HCT116 (cell line): ENCODE data around the gene ERVFRD-1. TPM values are rescaled to one million over a fixed set of nuclear protein-coding genes. Genes with fewer than 3 reads are reported as not detected.

ENCODE experiments used
- ATAC-seq: fragments of 200-7000 bp; cut with Tn5 transposase; 2 replicates; pipeline ENCODE4 v1.9.1; 2020; ENCODE audit warnings: mild to moderate bottlenecking, moderate library complexity
- BruUV-seq: library from RNA; stranded (reverse); fragments of 400-500 nt; replicated peaks from 2 replicates; lab custom pipeline; 2021; lab: Mats Ljungman, UMichigan
- CTCF ChIA-PET: fragments of 300-600 bp; sonication (Branson Sonifier 250); formaldehyde crosslinking; loops from one replicate; lab custom pipeline; 2021; ENCODE audit warnings: antibody characterized with exemption; lab: Charles Lee
- POLR2A ChIA-PET: fragments of 300-600, 350-600 bp; sonication (Branson Sonifier 250); formaldehyde crosslinking; loops from one replicate; lab custom pipeline; 2021; ENCODE audit warnings: antibody characterized with exemption; lab: Charles Lee
- RAD21 ChIA-PET, 2 experiments: fragments of 300-600 bp; sonication (Branson Sonifier 250); formaldehyde crosslinking; loops; one replicate each; lab custom pipeline; 2023; ENCODE audit warnings: low total read pairs in 2 of 2; ENCODE audit not compliant: uncharacterized antibody in 2 of 2, unreplicated experiment in 2 of 2, low non-redundant PET in 1 of 2; lab: Charles Lee
- DNase-seq: peaks from one replicate; pipeline ENCODE4 v3.0.0-alpha.2; 2010; ENCODE audit warnings: low read depth, low spot score
- H2AFZ ChIP-seq: fragments of 200-600 bp; shearing (Covaris generic), sonication (generic); 2 replicates; pipeline ENCODE4 v1.6.1; 2017; ENCODE audit warnings: low read depth, mixed run types, mixed read lengths, antibody characterized with exemption, low read length; ENCODE audit not compliant: poor library complexity, severe bottlenecking
- H3K27ac ChIP-seq: 2 replicates; pipeline ENCODE4 v1.5.1; 2012; ENCODE audit warnings: low read depth, low read length
- H3K27me3 ChIP-seq: fragments of 200-600 bp; sonication (generic); 2 replicates; pipeline ENCODE4 v1.6.1; 2016; ENCODE audit warnings: mixed run types, low read length, mixed read lengths; ENCODE audit not compliant: insufficient read depth
- H3K36me3 ChIP-seq, 2 experiments: fragments of 200-500 bp in 1 of 2; fragments of 200-600 bp in 1 of 2; sonication (Bioruptor generic) in 1 of 2; sonication (generic) in 1 of 2; 2 replicates each; pipeline versions ENCODE4 v1.5.1 to v1.6.1; 2014 to 2016; ENCODE audit warnings: low read length in 2 of 2, inconsistent platforms in 1 of 2, mixed read lengths in 1 of 2, mixed run types in 1 of 2; ENCODE audit not compliant: insufficient read depth in 2 of 2, control insufficient read depth in 1 of 2
- H3K4me1 ChIP-seq, 2 experiments: fragments of 200-600 bp in 1 of 2; sonication (generic) in 1 of 2; 2 replicates each; pipeline versions ENCODE4 v1.5.1 to v1.6.1; 2012 to 2017; ENCODE audit warnings: low read length in 2 of 2, inconsistent platforms in 1 of 2, mild to moderate bottlenecking in 1 of 2, mixed read lengths in 1 of 2, mixed run types in 1 of 2, moderate library complexity in 1 of 2; ENCODE audit not compliant: insufficient read depth in 2 of 2, control insufficient read depth in 1 of 2
- H3K4me2 ChIP-seq: fragments of 200-600 bp; sonication (generic); 2 replicates; pipeline ENCODE4 v1.6.1; 2017; ENCODE audit warnings: mixed run types, low read length, mixed read lengths
- H3K4me3 ChIP-seq, 2 experiments: fragments of 200-600 bp in 1 of 2; sonication (generic) in 1 of 2; replicated peaks in 1 of 2; 2 replicates each; pipeline ENCODE4 v1.5.1; 2011 to 2016; ENCODE audit warnings: low read length in 2 of 2, control low read depth in 1 of 2, low read depth in 1 of 2, mild to moderate bottlenecking in 1 of 2, mixed read lengths in 1 of 2, mixed run types in 1 of 2
- H3K79me2 ChIP-seq: fragments of 200-600 bp; sonication (generic); 2 replicates; pipeline ENCODE4 v1.6.1; 2017; ENCODE audit warnings: mild to moderate bottlenecking, mixed run types, low read length, moderate library complexity, mixed read lengths; ENCODE audit not compliant: insufficient read depth
- H3K9ac ChIP-seq: fragments of 200-600 bp; sonication (generic); 2 replicates; pipeline ENCODE4 v1.6.1; 2016; ENCODE audit warnings: low read length, mixed read lengths
- H3K9me2 ChIP-seq: fragments of 200-600 bp; sonication (generic), shearing (Covaris generic); 2 replicates; pipeline ENCODE4 v1.6.1; 2017; ENCODE audit warnings: mixed run types, mild to moderate bottlenecking, moderate library complexity; ENCODE audit not compliant: insufficient read depth
- H3K9me3 ChIP-seq, 2 experiments: fragments of 200-500 bp in 1 of 2; fragments of 200-600 bp in 1 of 2; sonication (Bioruptor generic) in 1 of 2; sonication (generic) in 1 of 2; 2 replicates each; pipeline ENCODE4 v1.6.1; 2014 to 2017; ENCODE audit warnings: low read length in 2 of 2, mixed read lengths in 2 of 2, inconsistent platforms in 1 of 2, low read depth in 1 of 2, mild to moderate bottlenecking in 1 of 2, mixed run types in 1 of 2, moderate library complexity in 1 of 2; ENCODE audit not compliant: control insufficient read depth in 1 of 2, insufficient read depth in 1 of 2
- H4K20me1 ChIP-seq: fragments of 200-600 bp; sonication (generic), shearing (Covaris generic); 2 replicates; pipeline ENCODE4 v1.6.1; 2017; ENCODE audit warnings: mixed run types, mild to moderate bottlenecking, moderate library complexity; ENCODE audit not compliant: insufficient read depth
- ATF3 ChIP-seq: IDR thresholded peaks from 2 replicates; pipeline ENCODE4 v1.6.1; 2012
- CBX3 ChIP-seq: IDR thresholded peaks from 2 replicates; pipeline ENCODE4 v1.6.1; 2012; ENCODE audit warnings: low read depth
- EGR1 ChIP-seq: IDR thresholded peaks from 2 replicates; pipeline ENCODE4 v1.6.1; 2012; ENCODE audit warnings: low read depth
- ELF1 ChIP-seq: IDR thresholded peaks from 2 replicates; pipeline ENCODE4 v1.6.1; 2012; ENCODE audit warnings: low read depth, borderline replicate concordance
- EZH2 ChIP-seq: fragments of 200-600 bp; sonication (generic); IDR thresholded peaks from 2 replicates; pipeline ENCODE4 v1.6.1; 2017; ENCODE audit warnings: antibody characterized with exemption, mixed run types
- EZH2phosphoT487 ChIP-seq: fragments of 200-600 bp; IDR thresholded peaks from 2 replicates; pipeline ENCODE4 v1.6.1; 2018; ENCODE audit warnings: antibody characterized with exemption, borderline replicate concordance
- FOSL1 ChIP-seq: IDR thresholded peaks from 2 replicates; pipeline ENCODE4 v1.6.1; 2012; ENCODE audit warnings: low read depth
- JUND ChIP-seq: IDR thresholded peaks from 2 replicates; pipeline ENCODE4 v1.6.1; 2012
- POLR2A ChIP-seq: IDR thresholded peaks from 2 replicates; pipeline ENCODE4 v1.7.0; 2011; ENCODE audit warnings: borderline replicate concordance; ENCODE audit not compliant: insufficient read depth, insufficient read length; ENCODE audit errors: extremely low read depth
- POLR2AphosphoS5 ChIP-seq: IDR thresholded peaks from 2 replicates; pipeline ENCODE4 v1.6.1; 2011; ENCODE audit warnings: mild to moderate bottlenecking, low read depth, low read length, moderate library complexity
- REST ChIP-seq: IDR thresholded peaks from 2 replicates; pipeline ENCODE4 v1.6.1; 2012; ENCODE audit warnings: low read depth
- SIN3A ChIP-seq: IDR thresholded peaks from 2 replicates; pipeline ENCODE4 v1.6.1; 2012; ENCODE audit warnings: low read depth
- YY1 ChIP-seq: IDR thresholded peaks from 2 replicates; pipeline ENCODE4 v1.6.1; 2011; ENCODE audit warnings: low read length, low read depth, moderate library complexity, mild to moderate bottlenecking; ENCODE audit not compliant: insufficient replicate concordance; ENCODE audit errors: extremely low read depth
- ZNF274 ChIP-seq: fragments of 200-500 bp; sonication (Bioruptor generic); IDR thresholded peaks from 2 replicates; pipeline ENCODE4 v1.6.1; 2014; ENCODE audit warnings: mild to moderate bottlenecking, low read depth, low read length, inconsistent platforms
- intact Hi-C: fragments of 100-400 bp; cut with micrococcal nuclease; formaldehyde crosslinking; loops from 2 replicates; pipeline ENCODE4 v1.10.0; 2022
- total RNA-seq: library from RNA; stranded (reverse); gene quantifications from one replicate; pipeline ENCODE4 v1.2.1, GENCODE V29; 2021; ENCODE audit not compliant: unreplicated experiment
- TF ChIP-seq, protein P1 (sequence below): IDR thresholded peaks from 2 replicates; pipeline ENCODE4 v1.6.1; 2012
- TF ChIP-seq, protein P2 (sequence below): IDR thresholded peaks from 2 replicates; pipeline ENCODE4 v1.6.1; 2011; ENCODE audit warnings: mild to moderate bottlenecking, low read length, moderate library complexity; ENCODE audit not compliant: insufficient replicate concordance; ENCODE audit errors: extremely low read depth
- TF ChIP-seq, protein P3 (sequence below), 3 experiments: fragments of 200-600 bp in 1 of 3; sonication (generic) in 1 of 3; IDR thresholded peaks in 2 of 3; conservative IDR thresholded peaks in 1 of 3; 2 replicates each; pipeline ENCODE4 v1.5.1; 2012 to 2017; ENCODE audit warnings: low read depth in 2 of 3, low read length in 2 of 3, antibody characterized with exemption in 1 of 3, borderline replicate concordance in 1 of 3, control low read depth in 1 of 3, mild to moderate bottlenecking in 1 of 3, mixed read lengths in 1 of 3, mixed run types in 1 of 3, moderate library complexity in 1 of 3; ENCODE audit not compliant: insufficient read depth in 1 of 3

ERVFRD-1 gene
- total RNA-seq, 1 experiment from 2014 or later, result not detected

GRCh38 chr6:11152581-11152980 lies 41.1 kb upstream of the ERVFRD-1 start:
- Histone ChIP-seq H2AFZ (no peak overlapping the region), H4K20me1 (no peaks in the 10 kb centered on the region), H3K27me3 (no peaks in the 10 kb centered on the region), H3K4me1 (no peaks in the 10 kb centered on the region), H3K9me3 (no peaks in the 10 kb centered on the region), H3K27ac (no peak overlapping the region), H3K79me2 (no peaks in the 10 kb centered on the region), H3K9me2 (no peaks in the 10 kb centered on the region), H3K4me3 (no peak overlapping the region), H3K9ac (no peak overlapping the region)
- DNase-seq, result no peak
- BruUV-seq, result no TSS peak
- RAD21 ChIA-PET, result no interaction called here
- CTCF ChIA-PET, result no interaction called here
- intact Hi-C loops, result no loop called here
- TF ChIP-seq, protein P1, sequence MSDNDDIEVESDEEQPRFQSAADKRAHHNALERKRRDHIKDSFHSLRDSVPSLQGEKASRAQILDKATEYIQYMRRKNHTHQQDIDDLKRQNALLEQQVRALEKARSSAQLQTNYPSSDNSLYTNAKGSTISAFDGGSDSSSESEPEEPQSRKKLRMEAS, result no peak
- TF ChIP-seq ATF3 (no peak), ELF1 (no peak), CBX3 (no peak), POLR2A (no peak), EGR1 (no peak), FOSL1 (no peak), YY1 (no peak), REST (no peak), EZH2phosphoT487 (no peak), SIN3A (no peak), EZH2 (no peak), JUND (no peak), POLR2AphosphoS5 (no peak), ZNF274 (no peak)
- TF ChIP-seq, protein P2, sequence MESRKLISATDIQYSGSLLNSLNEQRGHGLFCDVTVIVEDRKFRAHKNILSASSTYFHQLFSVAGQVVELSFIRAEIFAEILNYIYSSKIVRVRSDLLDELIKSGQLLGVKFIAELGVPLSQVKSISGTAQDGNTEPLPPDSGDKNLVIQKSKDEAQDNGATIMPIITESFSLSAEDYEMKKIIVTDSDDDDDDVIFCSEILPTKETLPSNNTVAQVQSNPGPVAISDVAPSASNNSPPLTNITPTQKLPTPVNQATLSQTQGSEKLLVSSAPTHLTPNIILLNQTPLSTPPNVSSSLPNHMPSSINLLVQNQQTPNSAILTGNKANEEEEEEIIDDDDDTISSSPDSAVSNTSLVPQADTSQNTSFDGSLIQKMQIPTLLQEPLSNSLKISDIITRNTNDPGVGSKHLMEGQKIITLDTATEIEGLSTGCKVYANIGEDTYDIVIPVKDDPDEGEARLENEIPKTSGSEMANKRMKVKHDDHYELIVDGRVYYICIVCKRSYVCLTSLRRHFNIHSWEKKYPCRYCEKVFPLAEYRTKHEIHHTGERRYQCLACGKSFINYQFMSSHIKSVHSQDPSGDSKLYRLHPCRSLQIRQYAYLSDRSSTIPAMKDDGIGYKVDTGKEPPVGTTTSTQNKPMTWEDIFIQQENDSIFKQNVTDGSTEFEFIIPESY, result no peak
- TF ChIP-seq, protein P3, sequence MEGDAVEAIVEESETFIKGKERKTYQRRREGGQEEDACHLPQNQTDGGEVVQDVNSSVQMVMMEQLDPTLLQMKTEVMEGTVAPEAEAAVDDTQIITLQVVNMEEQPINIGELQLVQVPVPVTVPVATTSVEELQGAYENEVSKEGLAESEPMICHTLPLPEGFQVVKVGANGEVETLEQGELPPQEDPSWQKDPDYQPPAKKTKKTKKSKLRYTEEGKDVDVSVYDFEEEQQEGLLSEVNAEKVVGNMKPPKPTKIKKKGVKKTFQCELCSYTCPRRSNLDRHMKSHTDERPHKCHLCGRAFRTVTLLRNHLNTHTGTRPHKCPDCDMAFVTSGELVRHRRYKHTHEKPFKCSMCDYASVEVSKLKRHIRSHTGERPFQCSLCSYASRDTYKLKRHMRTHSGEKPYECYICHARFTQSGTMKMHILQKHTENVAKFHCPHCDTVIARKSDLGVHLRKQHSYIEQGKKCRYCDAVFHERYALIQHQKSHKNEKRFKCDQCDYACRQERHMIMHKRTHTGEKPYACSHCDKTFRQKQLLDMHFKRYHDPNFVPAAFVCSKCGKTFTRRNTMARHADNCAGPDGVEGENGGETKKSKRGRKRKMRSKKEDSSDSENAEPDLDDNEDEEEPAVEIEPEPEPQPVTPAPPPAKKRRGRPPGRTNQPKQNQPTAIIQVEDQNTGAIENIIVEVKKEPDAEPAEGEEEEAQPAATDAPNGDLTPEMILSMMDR (IDR thresholded peaks at IDR 0.05 in 2 of 3, conservative IDR thresholded peaks at IDR 0.05 in 1 of 3; ENCODE audit: borderline replicate concordance in 1 of 3, insufficient read depth in 1 of 3, low read depth in 2 of 3, low read length in 2 of 3), result no peak
- TF ChIP-seq, all 23 proteins: peak for 0
- ATAC-seq, result no peak
- H3K36me3 ChIP-seq, result no peaks in the 10 kb centered on the region
- POLR2A ChIA-PET, result no interaction called here
- no peak overlapping the region for H3K4me2 ChIP-seq
